Right atrium auricular region (tissue), 2 donors: ENCODE results near the gene RNF180. TPM values are rescaled to one million over a fixed set of nuclear protein-coding genes. Genes with fewer than 3 reads are reported as not detected.

Source experiments
- DNase-seq: peaks from one replicate; pipeline ENCODE4 v3.0.0-alpha.2; 2019; ENCODE audit warnings: low spot score
- H3K27ac ChIP-seq, 2 donors: fragments of 200-600 bp; sonication (generic); 1 replicate in 1 of 2; 2 replicates in 1 of 2; pipeline ENCODE4 v1.5.1; 2016 to 2019
- H3K27me3 ChIP-seq, 2 donors: fragments of 200-600 bp; sonication (generic); one replicate each; pipeline versions ENCODE4 v1.5.1 to v1.6.0; 2017 to 2019
- H3K36me3 ChIP-seq: fragments of 200-600 bp; sonication (generic); one replicate; pipeline ENCODE4 v1.5.1; 2016
- H3K4me1 ChIP-seq, 2 donors: fragments of 200-600 bp; sonication (generic); one replicate each; pipeline versions ENCODE4 v1.5.1 to v1.6.0; 2017 to 2019
- H3K4me3 ChIP-seq, 2 donors: fragments of 200-600 bp; sonication (generic); 1 replicate in 1 of 2; 2 replicates in 1 of 2; pipeline ENCODE4 v1.5.1; 2017 to 2019; ENCODE audit warnings: mild to moderate bottlenecking in 1 of 2, moderate library complexity in 1 of 2
- H3K9me3 ChIP-seq, 2 donors: fragments of 200-600 bp; sonication (generic); one replicate each; pipeline ENCODE4 v1.5.1; 2019
- CTCF ChIP-seq, 2 donors: fragments of 200-600 bp; sonication (generic); IDR thresholded peaks; one replicate each; pipeline ENCODE4 v1.5.1; 2019; ENCODE audit warnings: antibody characterized with exemption in 2 of 2
- total RNA-seq, 2 donors: library from RNA; depleted of rRNA; stranded (reverse); fragments of >200 nt; gene quantifications; one replicate each; pipeline ENCODE4 v1.1.0, GENCODE V29; 2016

Gene RNF180
- total RNA-seq, 2 donors from 2014 or later = 17.8 to 21.1 TPM

GRCh38 chr5:64164166-64164565 is 1.5 kb upstream of the RNF180 start:
- H3K9me3 ChIP-seq = no peaks in the 10 kb centered on the region
- H3K36me3 ChIP-seq = no peaks in the 10 kb centered on the region
- H3K27ac ChIP-seq = peak overlapping the region; percentile 50 to 91
- H3K27me3 ChIP-seq = no peaks in the 10 kb centered on the region
- peak overlapping the region in 1 of 2 donors; percentile 84 for H3K4me3 ChIP-seq
- peaks cover 0 to 26% of the 10 kb centered on the region in 2 donors for H3K4me1 ChIP-seq
- no peak for DNase-seq
- no peak for TF ChIP-seq CTCF (IDR thresholded peaks at IDR 0.05)

GRCh38 chr5:64165160-64165499 is 513 bp upstream of the RNF180 start:
- Histone ChIP-seq H3K27me3 (no peaks in the 10 kb centered on the region), H3K36me3 (no peaks in the 10 kb centered on the region), H3K27ac (peak overlapping the region; percentile 91 to 94), H3K4me3 (peak overlapping the region; percentile 84), H3K9me3 (no peaks in the 10 kb centered on the region), H3K4me1 (peaks cover 0 to 34% of the 10 kb centered on the region in 2 donors)
- DNase-seq = no peak
- no peak for TF ChIP-seq CTCF (IDR thresholded peaks at IDR 0.05)

GRCh38 chr5:64166201-64166959 is 737 bp downstream of the RNF180 start:
- Histone ChIP-seq H3K27ac (peak overlapping the region; percentile 91 to 94), H3K4me1 (peaks cover 0 to 34% of the 10 kb centered on the region in 2 donors), H3K27me3 (no peaks in the 10 kb centered on the region), H3K4me3 (peak overlapping the region; percentile 84), H3K9me3 (no peaks in the 10 kb centered on the region), H3K36me3 (no peaks in the 10 kb centered on the region)
- TF ChIP-seq CTCF (IDR thresholded peaks at IDR 0.05) = no peak
- no peak for DNase-seq

GRCh38 chr5:64176301-64176700 is 10.7 kb downstream of the RNF180 start:
- no peak for TF ChIP-seq CTCF (IDR thresholded peaks at IDR 0.05)

GRCh38 chr5:64180661-64181343 is 15.2 kb downstream of the RNF180 start:
- TF ChIP-seq CTCF (IDR thresholded peaks at IDR 0.05) = no peak
- H3K27ac ChIP-seq = peak overlapping the region; percentile 62 to 67
- no peak for DNase-seq
- peaks cover 0 to 14% of the 10 kb centered on the region in 2 donors for H3K4me1 ChIP-seq
- H3K36me3 ChIP-seq = no peaks in the 10 kb centered on the region
- H3K9me3 ChIP-seq = peaks cover 0 to under 1% of the 10 kb centered on the region in 2 donors
- H3K27me3 ChIP-seq = no peaks in the 10 kb centered on the region
- peak overlapping the region in 1 of 2 donors; percentile 0 for H3K4me3 ChIP-seq

More at GRCh38 chr5:64176301-64176700, 10.7 kb downstream of the RNF180 start:
- Histone ChIP-seq H3K36me3 (no peaks in the 10 kb centered on the region), H3K27ac (no peak overlapping the region), H3K9me3 (peaks cover 0 to 10% of the 10 kb centered on the region in 2 donors), H3K4me1 (peaks cover 0 to 9% of the 10 kb centered on the region in 2 donors), H3K27me3 (no peaks in the 10 kb centered on the region), H3K4me3 (no peak overlapping the region)
- no peak for DNase-seq
